A549 (cell line): ENCODE measurements around the gene LTF. TPM values are rescaled to one million over a fixed set of nuclear protein-coding genes. Genes with fewer than 3 reads are reported as not detected.

Source experiments
- ATAC-seq, 2 experiments: fragments of 200-7000 bp in 1 of 2; fragments of >200 bp in 1 of 2; cut with Nextera tagmentation in 1 of 2; cut with Tn5 transposase in 1 of 2; 3 replicates each; pipeline versions ENCODE4 v1.8.0 to v1.9.1; 2018 to 2020; ENCODE audit warnings: mild to moderate bottlenecking in 1 of 2, moderate library complexity in 1 of 2
- CTCF ChIA-PET: fragments of 300-600 bp; sonication (Branson Sonifier 250); formaldehyde crosslinking; extraction: SDS; loops from one replicate; lab custom pipeline; 2021; ENCODE audit warnings: antibody characterized with exemption, inconsistent platforms; lab: Yijun Ruan, JAX
- POLR2A ChIA-PET: fragments of 350-600 bp; formaldehyde crosslinking; extraction: SDS; loops from one replicate; lab custom pipeline; 2021; ENCODE audit warnings: antibody characterized with exemption, inconsistent platforms; lab: Yijun Ruan, JAX
- DNase-seq, 2 experiments: peaks; one replicate each; pipeline versions ENCODE4 v3.0.0 to v3.0.0-alpha.2; 2011 to 2016; ENCODE audit warnings: low read depth in 1 of 2, low spot score in 1 of 2
- FAIRE-seq: peaks from 2 replicates; lab custom pipeline; 2011; peaks lifted over from hg19 to GRCh38; lab: Jason Lieb, UNC
- H3K27ac ChIP-seq, 2 experiments: fragments of >200 bp; sonication (Bioruptor Twin); formaldehyde crosslinking; 3 replicates each; pipeline ENCODE4 v1.5.1; 2016 to 2017
- H3K4me1 ChIP-seq: fragments of >200 bp; sonication (Bioruptor Twin); formaldehyde crosslinking; 3 replicates; pipeline ENCODE4 v1.6.1; 2016
- H3K4me2 ChIP-seq: fragments of >200 bp; sonication (Bioruptor Twin); formaldehyde crosslinking; 3 replicates; pipeline ENCODE4 v1.6.1; 2016
- H3K4me3 ChIP-seq: fragments of >200 bp; sonication (Bioruptor Twin); formaldehyde crosslinking; 3 replicates; pipeline ENCODE4 v1.5.1; 2016
- H3K9me3 ChIP-seq: fragments of >200 bp; sonication (Bioruptor Twin); formaldehyde crosslinking; 3 replicates; pipeline ENCODE4 v1.6.1; 2016
- BHLHE40 ChIP-seq: IDR thresholded peaks from 2 replicates; pipeline ENCODE4 v1.6.1; 2012; ENCODE audit warnings: low read depth, low read length, inconsistent platforms
- CBX8 ChIP-seq: fragments of 200-600 bp; sonication (generic); IDR thresholded peaks from 2 replicates; pipeline ENCODE4 v1.6.1; 2016
- CEBPB ChIP-seq, 2 experiments: fragments of >200 bp in 1 of 2; sonication (Bioruptor Twin) in 1 of 2; formaldehyde crosslinking in 1 of 2; IDR thresholded peaks; 2 replicates each; pipeline ENCODE4 v1.6.1; 2012 to 2016
- FOSL2 ChIP-seq, 2 experiments: fragments of 450-650 bp in 1 of 2; fragments of >200 bp in 1 of 2; sonication (Bioruptor Twin) in 1 of 2; formaldehyde crosslinking; IDR thresholded peaks; 2 replicates each; pipeline versions ENCODE4 v1.5.0 to v1.6.1; 2016 to 2020; ENCODE audit warnings: mild to moderate bottlenecking in 1 of 2, moderate library complexity in 1 of 2
- HDAC2 ChIP-seq: fragments of 200-600 bp; sonication (generic); IDR thresholded peaks from 2 replicates; pipeline ENCODE4 v1.6.1; 2016
- HOXB5 ChIP-seq: fragments of 250-450 bp; sonication (Bioruptor Pico); IDR thresholded peaks from 2 replicates; pipeline ENCODE4 v1.5.0; 2020; ENCODE audit warnings: mild to moderate bottlenecking, moderate library complexity
- JUNB ChIP-seq: fragments of >200 bp; sonication (Bioruptor Twin); formaldehyde crosslinking; IDR thresholded peaks from 2 replicates; pipeline ENCODE4 v1.6.1; 2016
- PHF8 ChIP-seq: fragments of 200-600 bp; sonication (generic); IDR thresholded peaks from 2 replicates; pipeline ENCODE4 v1.6.1; 2016; ENCODE audit warnings: low read depth, mild to moderate bottlenecking, antibody characterized with exemption, moderate library complexity, borderline replicate concordance
- POLR2AphosphoS2 ChIP-seq: conservative IDR thresholded peaks from 2 replicates; pipeline ENCODE4 v1.6.1; 2012; ENCODE audit warnings: low read length, improper control_type of control experiment, inconsistent platforms
- RARB ChIP-seq: fragments of 250-450 bp; sonication (Bioruptor Pico); IDR thresholded peaks from 2 replicates; pipeline ENCODE4 v1.8.0; 2021; ENCODE audit warnings: mild to moderate bottlenecking, moderate library complexity
- RCOR1 ChIP-seq: fragments of 150-350 bp; IDR thresholded peaks from 2 replicates; pipeline ENCODE4 v1.6.1; 2014; ENCODE audit warnings: antibody characterized with exemption, low read length, low read depth
- SMC3 ChIP-seq: fragments of >200 bp; sonication (Bioruptor Twin); formaldehyde crosslinking; IDR thresholded peaks from 3 replicates; pipeline ENCODE4 v1.6.1; 2018; ENCODE audit warnings: inconsistent platforms
- TFCP2L1 ChIP-seq: fragments of 250-450 bp; sonication (Bioruptor Pico); IDR thresholded peaks from 2 replicates; pipeline ENCODE4 v1.5.0; 2021; ENCODE audit warnings: mild to moderate bottlenecking
- TP53 ChIP-seq: fragments of 250-450 bp; sonication (Bioruptor Pico); IDR thresholded peaks from 2 replicates; pipeline ENCODE4 v1.5.0; 2021; ENCODE audit warnings: mild to moderate bottlenecking, moderate library complexity
- ZC3H11A ChIP-seq: fragments of 450-650 bp; IDR thresholded peaks from 2 replicates; pipeline ENCODE4 v1.6.1; 2014; ENCODE audit warnings: antibody characterized with exemption, mild to moderate bottlenecking
- WGBS: methylation state at CpG from one replicate; pipeline ENCODE4 v1.1.6; 2017; ENCODE audit errors: missing lambda C conversion rate; 5-methylcytosine and 5-hydroxymethylcytosine counted together
- polyA plus RNA-seq, 4 experiments: library from polyadenylated mRNA; depleted of rRNA in 3 of 4; stranded (reverse); fragments of >200 nt; fragmentation: RNase III in 1 of 4; extraction: RNeasy Plus Mini Kit Qiagen cat#74134 plus additional on column Dnase treatment in 1 of 4; gene quantifications; 2 replicates in 3 of 4; 3 replicates in 1 of 4; pipeline ENCODE4 v1.2.3, GENCODE V29; 2011 to 2017
- TF ChIP-seq, protein P1 (sequence below): fragments of 150-350 bp; IDR thresholded peaks from 2 replicates; pipeline ENCODE4 v1.6.1; 2014; ENCODE audit warnings: low read depth, mild to moderate bottlenecking, low read length
- TF ChIP-seq, protein P2 (sequence below): fragments of >200 bp; sonication (Bioruptor Twin); formaldehyde crosslinking; IDR thresholded peaks from 3 replicates; pipeline ENCODE4 v1.6.1; 2016
- TF ChIP-seq, protein P3 (sequence below): IDR thresholded peaks from 2 replicates; pipeline ENCODE4 v1.6.1; 2012; ENCODE audit warnings: low read depth, borderline replicate concordance
- TF ChIP-seq, protein P4 (sequence below): fragments of >200 bp; sonication (Bioruptor Twin); formaldehyde crosslinking; IDR thresholded peaks from 2 replicates; pipeline ENCODE4 v1.6.1; 2016
- TF ChIP-seq, protein P5 (sequence below): fragments of 200-600 bp; sonication (generic); IDR thresholded peaks from 2 replicates; pipeline ENCODE4 v1.6.1; 2016; ENCODE audit warnings: antibody characterized with exemption, mild to moderate bottlenecking, moderate library complexity
- TF ChIP-seq, protein P6 (sequence below): IDR thresholded peaks from 2 replicates; pipeline ENCODE4 v1.6.1; 2012

LTF gene
- polyA plus RNA-seq, 2 of the 4 experiments (the other 2 are of a cell fraction): not detected

DNA sequence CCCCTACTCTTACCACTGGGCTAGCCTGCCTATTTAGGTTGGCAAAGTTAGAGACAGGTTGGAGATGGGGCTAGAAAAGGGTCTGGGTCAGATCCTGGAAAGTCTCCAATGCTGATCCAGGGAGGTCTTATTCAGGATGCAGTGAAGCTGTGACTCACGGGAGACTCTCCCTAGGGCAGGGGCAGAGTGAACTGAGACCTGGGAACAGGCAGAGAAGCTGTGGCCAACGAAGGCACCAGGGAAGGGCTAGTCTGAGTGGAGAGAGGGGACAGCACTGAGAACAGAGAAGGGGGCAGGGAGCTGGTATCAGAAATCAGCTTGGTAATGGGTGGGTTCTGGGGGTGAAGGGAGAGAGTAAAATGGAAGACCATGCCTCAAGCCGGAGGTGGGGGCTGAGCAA, 2.2 kb downstream of the LTF start:
- no peak overlapping the region for H3K4me2 ChIP-seq
- DNase-seq: no peak
- no peaks in the 10 kb centered on the region for H3K9me3 ChIP-seq
- ChIA-PET CTCF (interaction anchor here (0.9 to 2.2 kb wide), 3 partner anchors 11 to 96 kb away, joined by 3 to 7 read pairs (median 3); no protein-coding TSS in a partner anchor), POLR2A (no interaction called here)
- ATAC-seq: no peak
- H3K4me3 ChIP-seq: no peak overlapping the region
- FAIRE-seq: no peak
- no peak overlapping the region for H3K27ac ChIP-seq
- TF ChIP-seq RARB (no peak), HOXB5 (CRISPR knock-in tag) (no peak), CBX8 (no peak)
- TF ChIP-seq, protein P1, sequence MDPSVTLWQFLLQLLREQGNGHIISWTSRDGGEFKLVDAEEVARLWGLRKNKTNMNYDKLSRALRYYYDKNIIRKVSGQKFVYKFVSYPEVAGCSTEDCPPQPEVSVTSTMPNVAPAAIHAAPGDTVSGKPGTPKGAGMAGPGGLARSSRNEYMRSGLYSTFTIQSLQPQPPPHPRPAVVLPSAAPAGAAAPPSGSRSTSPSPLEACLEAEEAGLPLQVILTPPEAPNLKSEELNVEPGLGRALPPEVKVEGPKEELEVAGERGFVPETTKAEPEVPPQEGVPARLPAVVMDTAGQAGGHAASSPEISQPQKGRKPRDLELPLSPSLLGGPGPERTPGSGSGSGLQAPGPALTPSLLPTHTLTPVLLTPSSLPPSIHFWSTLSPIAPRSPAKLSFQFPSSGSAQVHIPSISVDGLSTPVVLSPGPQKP: no peak
- WGBS: 6% methylated on average over 3 of the region's 3 CpGs
- no peaks in the 10 kb centered on the region for H3K4me1 ChIP-seq

DNA sequence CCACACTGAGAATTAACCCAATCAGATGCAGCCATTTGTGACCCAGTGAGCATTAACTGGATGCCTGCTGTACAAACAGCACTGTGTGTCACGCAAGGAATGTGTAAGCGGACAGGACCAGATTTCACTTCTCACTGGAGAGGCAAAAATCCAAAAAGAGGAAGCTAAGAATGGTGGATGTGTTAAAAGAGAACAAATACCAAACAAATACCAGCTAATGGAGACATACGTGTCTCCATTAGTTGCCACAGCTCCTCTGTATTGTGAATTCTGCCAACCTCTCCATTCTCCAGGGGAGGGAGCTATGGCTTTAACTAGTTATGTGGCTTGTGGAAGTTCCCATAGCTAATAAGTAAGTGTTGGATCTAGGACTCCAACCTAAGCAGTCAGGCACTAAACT, 2.6 kb downstream of the LTF start:
- CTCF ChIA-PET: interaction anchor here (0.5 to 2.2 kb wide), 3 partner anchors 11 to 106 kb away, joined by 3 to 7 read pairs (median 3); no protein-coding TSS in a partner anchor
- no peak overlapping the region for H3K27ac ChIP-seq

DNA sequence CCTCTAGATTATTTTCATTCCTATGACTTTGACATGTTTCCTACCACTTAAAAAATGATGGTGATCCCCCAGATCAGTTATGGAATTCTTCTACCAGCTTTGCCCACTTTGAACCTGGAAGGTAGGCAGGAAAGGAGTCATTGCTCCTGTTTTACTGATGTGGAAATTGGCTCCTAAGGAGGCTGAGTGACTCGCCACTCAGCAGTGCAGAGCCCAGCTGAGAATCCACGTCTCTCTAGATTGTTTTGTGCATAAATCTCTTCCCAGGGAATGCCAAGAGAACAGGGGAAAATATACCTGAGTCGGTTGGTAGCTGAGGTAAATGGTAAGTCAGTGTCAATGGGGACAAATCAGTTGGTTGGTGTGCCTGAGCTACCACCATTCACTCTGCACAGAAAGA, 4.7 kb downstream of the LTF start:
- WGBS: 0% methylated on average over 2 of the region's 3 CpGs
- no peaks in the 10 kb centered on the region for H3K9me3 ChIP-seq
- TF ChIP-seq JUNB (no peak), TFCP2L1 (CRISPR knock-in tag) (no peak), BHLHE40 (no peak), POLR2AphosphoS2 (no peak), HDAC2 (no peak), CBX8 (no peak), CEBPB (IDR thresholded peaks at IDR 0.05) (no peak), PHF8 (no peak), SMC3 (no peak)
- TF ChIP-seq, protein P2, sequence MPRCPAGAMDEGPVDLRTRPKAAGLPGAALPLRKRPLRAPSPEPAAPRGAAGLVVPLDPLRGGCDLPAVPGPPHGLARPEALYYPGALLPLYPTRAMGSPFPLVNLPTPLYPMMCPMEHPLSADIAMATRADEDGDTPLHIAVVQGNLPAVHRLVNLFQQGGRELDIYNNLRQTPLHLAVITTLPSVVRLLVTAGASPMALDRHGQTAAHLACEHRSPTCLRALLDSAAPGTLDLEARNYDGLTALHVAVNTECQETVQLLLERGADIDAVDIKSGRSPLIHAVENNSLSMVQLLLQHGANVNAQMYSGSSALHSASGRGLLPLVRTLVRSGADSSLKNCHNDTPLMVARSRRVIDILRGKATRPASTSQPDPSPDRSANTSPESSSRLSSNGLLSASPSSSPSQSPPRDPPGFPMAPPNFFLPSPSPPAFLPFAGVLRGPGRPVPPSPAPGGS: no peak
- FAIRE-seq (no peak), DNase-seq (no peak), ATAC-seq (no peak)
- ChIA-PET POLR2A (no interaction called here), CTCF (interaction anchor here (1.0 to 3.4 kb wide), 2 partner anchors 29 kb away, joined by 3 to 9 read pairs; no protein-coding TSS in a partner anchor)
- no peak overlapping the region for H3K4me2 ChIP-seq
- H3K4me3 ChIP-seq: no peak overlapping the region
- H3K27ac ChIP-seq: no peak overlapping the region
- no peaks in the 10 kb centered on the region for H3K4me1 ChIP-seq

More for the DNA sequence above, 2.6 kb downstream of the LTF start:
- ATAC-seq: peak in 1 of 2 experiments; percentile 23; a peak in 1 of 6 replicates
- TF ChIP-seq FOSL2 (IDR thresholded peaks at IDR 0.05) (no peak), FOSL2 (CRISPR knock-in tag; IDR thresholded peaks at IDR 0.05) (no peak)
- TF ChIP-seq, protein P3, sequence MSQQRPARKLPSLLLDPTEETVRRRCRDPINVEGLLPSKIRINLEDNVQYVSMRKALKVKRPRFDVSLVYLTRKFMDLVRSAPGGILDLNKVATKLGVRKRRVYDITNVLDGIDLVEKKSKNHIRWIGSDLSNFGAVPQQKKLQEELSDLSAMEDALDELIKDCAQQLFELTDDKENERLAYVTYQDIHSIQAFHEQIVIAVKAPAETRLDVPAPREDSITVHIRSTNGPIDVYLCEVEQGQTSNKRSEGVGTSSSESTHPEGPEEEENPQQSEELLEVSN: no peak
- TF ChIP-seq, protein P4, sequence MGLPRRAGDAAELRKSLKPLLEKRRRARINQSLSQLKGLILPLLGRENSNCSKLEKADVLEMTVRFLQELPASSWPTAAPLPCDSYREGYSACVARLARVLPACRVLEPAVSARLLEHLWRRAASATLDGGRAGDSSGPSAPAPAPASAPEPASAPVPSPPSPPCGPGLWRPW: no peak
- H3K4me2 ChIP-seq: no peak overlapping the region
- 12% methylated on average over 3 of the region's 3 CpGs for WGBS
- POLR2A ChIA-PET: no interaction called here
- H3K9me3 ChIP-seq: no peaks in the 10 kb centered on the region
- DNase-seq: no peak
- H3K4me3 ChIP-seq: no peak overlapping the region
- no peaks in the 10 kb centered on the region for H3K4me1 ChIP-seq
- FAIRE-seq: no peak

DNA sequence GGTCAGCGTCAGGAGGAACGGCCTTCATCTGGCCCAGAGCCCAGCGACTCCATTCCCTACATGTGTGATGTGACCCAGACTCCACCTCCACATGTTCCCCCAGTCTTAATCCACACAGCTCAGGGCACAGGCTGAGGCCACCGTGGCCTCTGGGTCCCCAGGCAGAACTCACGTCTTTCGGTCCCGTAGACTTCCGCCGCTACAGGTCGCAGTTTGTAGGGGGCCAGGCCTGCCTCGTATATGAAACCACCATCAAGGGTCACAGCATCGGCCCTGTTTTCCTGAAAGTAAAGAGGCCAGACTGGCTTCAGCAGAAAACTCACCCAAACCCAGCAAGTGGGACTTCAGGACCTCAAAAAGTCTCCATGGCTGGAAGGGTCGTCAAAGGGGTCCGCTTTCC, 8.6 kb downstream of the LTF start:
- no peak for DNase-seq
- Histone ChIP-seq H3K27ac (no peak overlapping the region), H3K9me3 (no peaks in the 10 kb centered on the region), H3K4me3 (no peak overlapping the region), H3K4me1 (no peaks in the 10 kb centered on the region), H3K4me2 (no peak overlapping the region)
- ChIA-PET CTCF (interaction anchor here (0.6 kb wide), 1 partner anchor 10 kb away, joined by 4 read pairs; no protein-coding TSS in a partner anchor), POLR2A (no interaction called here)
- ATAC-seq: no peak
- no peak for TF ChIP-seq RCOR1
- TF ChIP-seq TP53 (CRISPR knock-in tag): no peak
- TF ChIP-seq, protein P3: no peak
- no peak for TF ChIP-seq CEBPB (IDR thresholded peaks at IDR 0.05)
- TF ChIP-seq, protein P5, sequence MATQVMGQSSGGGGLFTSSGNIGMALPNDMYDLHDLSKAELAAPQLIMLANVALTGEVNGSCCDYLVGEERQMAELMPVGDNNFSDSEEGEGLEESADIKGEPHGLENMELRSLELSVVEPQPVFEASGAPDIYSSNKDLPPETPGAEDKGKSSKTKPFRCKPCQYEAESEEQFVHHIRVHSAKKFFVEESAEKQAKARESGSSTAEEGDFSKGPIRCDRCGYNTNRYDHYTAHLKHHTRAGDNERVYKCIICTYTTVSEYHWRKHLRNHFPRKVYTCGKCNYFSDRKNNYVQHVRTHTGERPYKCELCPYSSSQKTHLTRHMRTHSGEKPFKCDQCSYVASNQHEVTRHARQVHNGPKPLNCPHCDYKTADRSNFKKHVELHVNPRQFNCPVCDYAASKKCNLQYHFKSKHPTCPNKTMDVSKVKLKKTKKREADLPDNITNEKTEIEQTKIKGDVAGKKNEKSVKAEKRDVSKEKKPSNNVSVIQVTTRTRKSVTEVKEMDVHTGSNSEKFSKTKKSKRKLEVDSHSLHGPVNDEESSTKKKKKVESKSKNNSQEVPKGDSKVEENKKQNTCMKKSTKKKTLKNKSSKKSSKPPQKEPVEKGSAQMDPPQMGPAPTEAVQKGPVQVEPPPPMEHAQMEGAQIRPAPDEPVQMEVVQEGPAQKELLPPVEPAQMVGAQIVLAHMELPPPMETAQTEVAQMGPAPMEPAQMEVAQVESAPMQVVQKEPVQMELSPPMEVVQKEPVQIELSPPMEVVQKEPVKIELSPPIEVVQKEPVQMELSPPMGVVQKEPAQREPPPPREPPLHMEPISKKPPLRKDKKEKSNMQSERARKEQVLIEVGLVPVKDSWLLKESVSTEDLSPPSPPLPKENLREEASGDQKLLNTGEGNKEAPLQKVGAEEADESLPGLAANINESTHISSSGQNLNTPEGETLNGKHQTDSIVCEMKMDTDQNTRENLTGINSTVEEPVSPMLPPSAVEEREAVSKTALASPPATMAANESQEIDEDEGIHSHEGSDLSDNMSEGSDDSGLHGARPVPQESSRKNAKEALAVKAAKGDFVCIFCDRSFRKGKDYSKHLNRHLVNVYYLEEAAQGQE: no peak
- TF ChIP-seq FOSL2 (IDR thresholded peaks at IDR 0.05): no peak
- TF ChIP-seq FOSL2 (CRISPR knock-in tag; IDR thresholded peaks at IDR 0.05): no peak
- no peak for TF ChIP-seq ZC3H11A
- no peak for TF ChIP-seq HDAC2
- TF ChIP-seq, protein P6, sequence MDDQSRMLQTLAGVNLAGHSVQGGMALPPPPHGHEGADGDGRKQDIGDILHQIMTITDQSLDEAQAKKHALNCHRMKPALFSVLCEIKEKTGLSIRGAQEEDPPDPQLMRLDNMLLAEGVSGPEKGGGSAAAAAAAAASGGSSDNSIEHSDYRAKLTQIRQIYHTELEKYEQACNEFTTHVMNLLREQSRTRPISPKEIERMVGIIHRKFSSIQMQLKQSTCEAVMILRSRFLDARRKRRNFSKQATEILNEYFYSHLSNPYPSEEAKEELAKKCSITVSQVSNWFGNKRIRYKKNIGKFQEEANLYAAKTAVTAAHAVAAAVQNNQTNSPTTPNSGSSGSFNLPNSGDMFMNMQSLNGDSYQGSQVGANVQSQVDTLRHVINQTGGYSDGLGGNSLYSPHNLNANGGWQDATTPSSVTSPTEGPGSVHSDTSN: no peak
- no peak for FAIRE-seq
- 57% methylated on average over 10 of the region's 14 CpGs for WGBS
